WERI-Rb-1 (cell line): ENCODE results near the gene ME3.

Source experiments
- DNase-seq: peaks from one replicate; pipeline ENCODE4 v3.0.0-alpha.2; 2020
- H3K27ac ChIP-seq: fragments of 250-450 bp; sonication (Bioruptor Pico); 2 replicates; pipeline ENCODE4 v1.5.1; 2020; ENCODE audit warnings: mild to moderate bottlenecking, moderate library complexity
- H3K27me3 ChIP-seq: fragments of 250-450 bp; sonication (Bioruptor Pico); 2 replicates; pipeline ENCODE4 v1.5.1; 2021; ENCODE audit warnings: mild to moderate bottlenecking, low read depth, moderate library complexity; ENCODE audit not compliant: insufficient read depth, severe bottlenecking
- H3K36me3 ChIP-seq: fragments of 250-450 bp; sonication (Bioruptor Pico); 2 replicates; pipeline ENCODE4 v1.5.1; 2020; ENCODE audit warnings: mild to moderate bottlenecking, moderate library complexity
- H3K4me3 ChIP-seq: 2 replicates; pipeline ENCODE4 v1.5.1; 2011; ENCODE audit warnings: low read depth, mild to moderate bottlenecking, control low read depth, low read length
- H3K9me3 ChIP-seq: fragments of 250-450 bp; sonication (Bioruptor Pico); 2 replicates; pipeline ENCODE4 v1.5.1; 2021; ENCODE audit warnings: mild to moderate bottlenecking, moderate library complexity; ENCODE audit not compliant: severe bottlenecking
- CTCF ChIP-seq: IDR thresholded peaks from 2 replicates; pipeline ENCODE4 v1.5.1; 2011; ENCODE audit warnings: low read depth, mild to moderate bottlenecking, control low read depth, inconsistent platforms, low read length

ME3 gene

GRCh38 chr11:86444981-86445380 lies 227.4 kb downstream of the ME3 start:
- DNase-seq: no peak
- Histone ChIP-seq H3K27me3 (no peaks in the 10 kb centered on the region), H3K27ac (no peak overlapping the region), H3K36me3 (peaks cover 71% of the 10 kb centered on the region), H3K4me3 (no peak overlapping the region), H3K9me3 (no peaks in the 10 kb centered on the region)
- no peak for TF ChIP-seq CTCF

- no peaks in the 10 kb centered on the region for H3K27me3 ChIP-seq
- DNase-seq: no peak
- H3K36me3 ChIP-seq: peaks cover 72% of the 10 kb centered on the region
- no peak for TF ChIP-seq CTCF
- H3K4me3 ChIP-seq: no peak overlapping the region
- H3K27ac ChIP-seq: no peak overlapping the region
- no peaks in the 10 kb centered on the region for H3K9me3 ChIP-seq
Measured at GRCh38 chr11:86443415-86443814, 229.0 kb downstream of the ME3 start.

- Histone ChIP-seq H3K27me3 (no peaks in the 10 kb centered on the region), H3K9me3 (no peaks in the 10 kb centered on the region), H3K4me3 (no peak overlapping the region), H3K36me3 (peaks cover 71% of the 10 kb centered on the region), H3K27ac (no peak overlapping the region)
- no peak for TF ChIP-seq CTCF
- no peak for DNase-seq
Measured at GRCh38 chr11:86442827-86443226, 229.6 kb downstream of the ME3 start.

- no peak for TF ChIP-seq CTCF
- no peak overlapping the region for H3K27ac ChIP-seq
- no peaks in the 10 kb centered on the region for H3K9me3 ChIP-seq
- no peaks in the 10 kb centered on the region for H3K27me3 ChIP-seq
- DNase-seq: no peak
- H3K4me3 ChIP-seq: no peak overlapping the region
- H3K36me3 ChIP-seq: peaks cover 71% of the 10 kb centered on the region
Measured at GRCh38 chr11:86442420-86442819, 230.0 kb downstream of the ME3 start.

GRCh38 chr11:86440843-86441242 lies 231.6 kb downstream of the ME3 start:
- H3K36me3 ChIP-seq: peaks cover 60% of the 10 kb centered on the region
- TF ChIP-seq CTCF: no peak

GRCh38 chr11:86440305-86440716 lies 232.1 kb downstream of the ME3 start:
- DNase-seq: no peak
- H3K36me3 ChIP-seq: peaks cover 54% of the 10 kb centered on the region

More at GRCh38 chr11:86440843-86441242, 231.6 kb downstream of the ME3 start:
- Histone ChIP-seq H3K4me3 (no peak overlapping the region), H3K27ac (no peak overlapping the region), H3K9me3 (no peaks in the 10 kb centered on the region), H3K27me3 (no peaks in the 10 kb centered on the region)
- DNase-seq: no peak

More at GRCh38 chr11:86440305-86440716, 232.1 kb downstream of the ME3 start:
- TF ChIP-seq CTCF: no peak
- Histone ChIP-seq H3K4me3 (no peak overlapping the region), H3K27me3 (no peaks in the 10 kb centered on the region), H3K27ac (no peak overlapping the region), H3K9me3 (no peaks in the 10 kb centered on the region)
